Stromal cell of bone marrow (primary cell): ENCODE results near the gene MED1.
"Not testable (repeated sequence)": the region's sequence is repeated elsewhere in the genome, so short reads cannot be mapped to it uniquely, and the experiment has no call there.

ENCODE experiments used
- DNase-seq: peaks from one replicate; pipeline ENCODE4 v3.0.0-alpha.2; 2012; ENCODE audit warnings: low read depth

The MED1 gene

DNA sequence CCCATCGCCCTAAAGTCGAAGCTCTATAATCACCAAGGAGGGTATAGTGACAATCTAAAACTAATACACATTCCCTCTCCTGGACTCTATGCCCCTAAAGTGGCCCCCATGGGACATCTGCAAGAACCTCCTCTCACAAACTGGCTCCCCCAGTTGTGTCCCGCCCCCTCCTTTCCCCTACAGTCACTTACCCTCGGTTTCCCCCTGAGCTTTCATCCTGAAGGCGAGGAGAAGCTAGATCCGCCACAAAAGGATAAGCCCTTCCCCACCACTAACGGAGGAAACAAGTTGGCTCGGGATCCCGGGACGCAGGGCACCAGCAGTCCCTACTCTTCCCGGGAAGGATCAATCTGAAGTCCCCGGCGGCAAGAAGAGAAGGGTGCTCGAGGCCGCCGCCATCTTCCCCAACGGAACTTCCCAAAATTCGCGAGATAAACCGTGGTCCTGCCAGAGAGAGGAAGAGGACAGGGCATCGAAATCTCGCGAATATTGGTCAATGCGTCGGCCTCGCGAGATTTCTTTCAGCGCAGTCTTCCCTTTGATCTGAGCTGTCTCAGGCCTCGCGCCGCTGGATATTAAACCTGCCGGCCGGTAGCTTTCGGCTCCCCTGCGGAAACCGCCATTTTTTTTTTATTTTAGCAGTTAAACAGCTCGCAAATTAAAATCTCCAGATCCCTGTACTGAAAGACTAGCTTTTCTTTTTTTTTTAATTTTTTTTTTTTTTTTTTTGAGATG, at the start of gene MED1:
MED1 (minus strand) TSS at position 417 of the 735 bp plus-strand sequence; CDS start at position 216, 201 bp downstream.
- DNase-seq: peak; percentile 98

DNA sequence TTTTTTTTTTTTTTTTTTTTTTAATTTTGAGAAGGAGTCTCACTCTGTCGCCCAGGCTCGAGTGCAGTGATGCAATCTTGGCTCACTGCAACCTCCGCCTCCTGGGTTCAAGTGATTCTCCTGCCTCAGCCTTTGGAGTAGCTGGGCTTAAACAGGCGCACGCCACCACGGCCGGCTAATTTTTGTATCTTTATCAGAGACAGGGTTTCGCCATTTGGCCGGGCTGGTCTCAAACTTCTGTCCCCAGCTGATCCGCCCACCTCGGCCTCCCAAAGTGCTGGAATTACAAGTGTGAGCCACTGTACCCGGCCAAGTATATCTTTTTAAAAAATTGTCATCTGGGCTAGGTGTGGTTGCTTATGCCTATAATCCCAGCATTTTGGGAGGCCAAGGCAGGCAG, 45.9 kb upstream of the MED1 start:
- not testable (repeated sequence) for DNase-seq

DNA sequence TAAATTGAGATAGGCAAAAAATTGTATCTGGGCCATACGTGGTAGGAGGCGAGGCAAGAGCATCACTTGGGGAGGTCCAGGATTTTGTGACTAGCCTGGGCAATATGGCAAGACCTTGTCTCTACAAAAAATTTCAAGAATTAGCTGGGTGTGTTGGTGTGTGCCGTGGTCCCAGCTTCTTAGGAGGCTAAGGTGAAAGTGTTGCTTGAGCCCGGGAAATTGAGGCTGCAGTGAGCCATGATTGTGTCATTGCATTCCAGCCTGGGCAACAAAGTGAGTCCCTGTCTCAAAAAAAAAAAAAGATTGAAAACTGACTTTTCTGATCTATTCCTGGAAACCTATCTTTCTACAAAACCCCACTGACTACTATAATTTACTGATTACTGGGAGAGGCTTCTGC, 36.9 kb upstream of the MED1 start:
- DNase-seq: no peak

DNA sequence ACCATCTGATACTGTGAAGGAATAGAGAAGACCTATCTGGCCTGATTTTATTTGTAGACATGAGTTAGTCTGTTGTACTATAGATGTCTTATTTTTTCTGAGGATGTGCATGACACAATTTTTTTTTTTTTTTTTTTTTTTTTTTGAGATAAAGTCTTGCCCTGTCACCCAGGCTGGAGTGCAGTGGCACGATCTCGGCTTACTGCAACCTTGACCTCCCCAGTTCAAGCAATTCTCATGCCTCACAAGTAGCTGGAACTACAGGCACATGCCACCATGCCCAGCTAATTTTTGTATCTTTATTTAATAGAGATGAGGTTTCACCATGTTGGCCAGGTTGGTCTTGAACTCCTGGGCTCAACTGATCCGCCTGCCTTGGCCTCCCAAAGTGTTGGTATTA, 36.4 kb upstream of the MED1 start:
- not testable (repeated sequence) for DNase-seq

DNA sequence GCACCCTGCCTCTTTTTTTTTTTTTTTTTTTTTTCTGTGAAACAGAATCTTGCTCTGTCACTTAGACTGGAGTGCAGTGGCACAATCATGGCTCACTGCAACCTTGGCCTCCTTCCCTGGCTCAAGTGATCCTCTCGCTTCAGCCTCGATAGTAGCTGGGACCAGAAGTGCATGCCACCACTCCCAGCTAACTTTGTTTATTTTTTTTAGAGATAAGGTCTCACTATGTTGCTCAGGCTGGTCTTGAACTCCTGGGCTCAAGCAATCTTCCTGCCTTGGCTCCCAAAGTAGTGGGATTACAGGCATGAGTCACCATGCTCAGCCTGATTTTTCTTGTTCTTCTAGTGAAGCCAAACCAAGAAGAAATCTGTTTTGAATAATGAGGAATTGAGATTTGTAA, 35.2 kb upstream of the MED1 start:
- DNase-seq: peak; percentile 48

DNA sequence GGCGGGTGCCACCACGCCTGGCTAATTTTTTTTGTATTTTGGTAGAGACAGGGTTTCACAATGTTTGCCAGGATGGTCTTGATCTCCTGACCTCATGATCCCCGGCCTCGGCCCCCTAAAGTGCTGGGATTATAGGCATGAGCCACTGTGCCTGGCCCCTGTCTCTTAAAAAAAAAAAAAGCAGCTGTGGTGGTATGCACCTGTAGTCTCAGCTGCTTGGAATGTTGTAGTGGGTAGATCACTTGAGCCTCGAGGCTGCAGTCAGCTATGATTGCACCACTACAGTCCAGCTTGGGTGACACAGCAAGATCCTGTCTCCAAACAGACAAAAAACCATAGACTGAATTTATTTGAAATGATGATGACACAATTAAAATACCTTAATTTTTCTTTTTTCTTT, 34.5 kb upstream of the MED1 start:
- DNase-seq: peak; percentile 79

DNA sequence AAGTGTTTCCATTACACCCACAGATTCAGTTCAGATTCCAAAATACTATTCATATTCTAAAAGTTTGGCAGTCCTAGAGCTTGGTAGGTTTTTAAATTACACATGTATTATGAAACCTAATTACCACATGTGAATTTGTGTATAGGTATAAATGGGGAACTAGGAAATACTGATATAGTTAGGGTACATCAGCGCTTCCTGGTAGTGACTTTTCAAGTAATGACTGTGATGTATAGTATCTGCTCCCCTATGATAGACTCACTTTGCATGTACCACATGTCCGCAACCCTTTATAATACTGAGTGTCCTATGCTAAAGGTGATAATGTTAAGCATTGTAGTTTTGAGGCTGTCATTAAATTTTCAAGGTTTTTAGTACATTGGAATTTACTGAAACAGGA, 33.1 kb upstream of the MED1 start:
- DNase-seq: no peak

- no peak for DNase-seq
These were observed 32.4 kb upstream of the MED1 start for GRCh38 chr17:39483506-39483905.

DNA sequence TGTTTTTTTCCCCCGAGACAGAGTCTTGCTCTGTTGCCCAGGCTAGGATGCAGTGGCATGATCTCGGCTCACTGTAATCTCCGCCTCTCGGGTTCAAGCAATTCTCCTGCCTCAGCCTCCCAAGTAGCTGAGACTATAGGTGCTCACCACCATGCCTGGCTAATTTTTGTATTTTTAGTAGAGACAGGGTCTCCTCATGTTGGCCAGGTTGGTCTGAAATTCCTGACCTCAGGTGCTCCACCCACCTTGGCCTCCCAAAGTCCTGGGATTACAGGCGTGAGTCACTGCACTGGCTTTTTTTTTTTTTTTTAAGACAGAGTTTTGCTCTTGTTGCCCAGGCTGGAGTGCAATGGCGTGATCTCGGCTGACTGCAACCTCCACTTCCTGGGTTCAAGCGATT, 28.6 kb upstream of the MED1 start:
- not testable (repeated sequence) for DNase-seq

DNA sequence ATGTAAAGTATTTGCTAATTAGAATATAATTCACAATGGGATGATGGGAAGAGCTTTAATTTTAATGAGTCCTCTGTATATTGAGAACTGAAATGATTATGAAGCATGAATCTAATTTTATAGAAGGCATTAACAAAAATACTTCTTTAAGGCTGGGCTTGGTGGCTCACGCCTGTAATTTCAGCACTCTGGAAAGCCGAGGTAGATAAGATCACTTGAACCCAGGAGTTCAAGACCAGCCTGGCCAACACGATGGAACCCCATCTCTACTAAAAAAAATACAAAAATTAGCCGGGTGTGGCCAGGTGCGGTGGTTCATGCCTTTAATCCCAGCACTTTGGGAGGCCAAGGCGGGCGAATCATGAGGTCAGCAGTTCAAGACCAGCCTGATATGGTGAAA, 22.2 kb upstream of the MED1 start:
- DNase-seq: no peak

DNA sequence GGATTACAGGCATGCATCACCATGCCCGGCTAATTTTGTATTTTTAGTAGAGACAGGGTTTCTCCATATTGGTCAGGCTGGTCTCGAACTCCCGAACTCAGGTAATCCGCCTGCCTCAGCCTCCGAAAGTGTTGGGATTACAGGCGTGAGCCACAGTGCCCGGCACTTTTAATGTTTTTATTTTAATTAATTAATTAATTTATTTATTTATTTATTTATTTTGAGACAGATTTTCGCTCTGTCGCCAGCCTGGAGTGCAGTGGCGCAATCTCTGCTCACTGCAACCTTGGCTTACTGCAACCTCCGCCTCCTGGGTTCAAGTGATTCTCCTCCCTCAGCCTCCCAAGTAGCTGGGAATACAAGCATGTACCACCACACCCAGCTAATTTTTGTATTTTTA, 17.5 kb upstream of the MED1 start:
- DNase-seq: not testable (repeated sequence)

- not testable (repeated sequence) for DNase-seq
These were observed 13.6 kb upstream of the MED1 start for GRCh38 chr17:39464639-39465181.

DNA sequence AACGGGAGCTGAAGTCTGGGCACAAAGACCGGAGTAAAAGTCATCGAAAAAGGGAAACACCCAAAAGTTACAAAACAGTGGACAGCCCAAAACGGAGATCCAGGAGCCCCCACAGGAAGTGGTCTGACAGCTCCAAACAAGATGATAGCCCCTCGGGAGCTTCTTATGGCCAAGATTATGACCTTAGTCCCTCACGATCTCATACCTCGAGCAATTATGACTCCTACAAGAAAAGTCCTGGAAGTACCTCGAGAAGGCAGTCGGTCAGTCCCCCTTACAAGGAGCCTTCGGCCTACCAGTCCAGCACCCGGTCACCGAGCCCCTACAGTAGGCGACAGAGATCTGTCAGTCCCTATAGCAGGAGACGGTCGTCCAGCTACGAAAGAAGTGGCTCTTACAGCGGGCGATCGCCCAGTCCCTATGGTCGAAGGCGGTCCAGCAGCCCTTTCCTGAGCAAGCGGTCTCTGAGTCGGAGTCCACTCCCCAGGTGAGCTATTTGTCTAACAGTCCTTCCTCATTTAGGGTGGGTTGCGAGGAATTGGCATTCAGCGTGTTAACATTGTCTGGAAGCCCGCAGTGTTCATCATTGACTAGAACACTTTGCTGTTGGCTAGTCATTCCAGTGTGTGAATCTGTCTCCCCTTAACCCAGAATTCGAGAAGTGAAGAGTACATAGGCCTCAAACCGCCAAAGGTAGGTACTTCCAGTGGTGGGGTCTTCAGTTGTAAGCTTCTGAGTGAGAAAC, 11.7 kb upstream of the MED1 start:
- no peak for DNase-seq

DNA sequence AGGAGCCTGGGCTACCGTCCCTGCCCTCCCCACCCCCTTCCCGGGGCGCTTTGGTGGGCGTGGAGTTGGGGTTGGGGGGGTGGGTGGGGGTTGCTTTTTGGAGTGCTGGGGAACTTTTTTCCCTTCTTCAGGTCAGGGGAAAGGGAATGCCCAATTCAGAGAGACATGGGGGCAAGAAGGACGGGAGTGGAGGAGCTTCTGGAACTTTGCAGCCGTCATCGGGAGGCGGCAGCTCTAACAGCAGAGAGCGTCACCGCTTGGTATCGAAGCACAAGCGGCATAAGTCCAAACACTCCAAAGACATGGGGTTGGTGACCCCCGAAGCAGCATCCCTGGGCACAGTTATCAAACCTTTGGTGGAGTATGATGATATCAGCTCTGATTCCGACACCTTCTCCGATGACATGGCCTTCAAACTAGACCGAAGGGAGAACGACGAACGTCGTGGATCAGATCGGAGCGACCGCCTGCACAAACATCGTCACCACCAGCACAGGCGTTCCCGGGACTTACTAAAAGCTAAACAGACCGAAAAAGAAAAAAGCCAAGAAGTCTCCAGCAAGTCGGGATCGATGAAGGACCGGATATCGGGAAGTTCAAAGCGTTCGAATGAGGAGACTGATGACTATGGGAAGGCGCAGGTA, 11.0 kb upstream of the MED1 start:
- DNase-seq: no peak

GRCh38 chr17:39461113-39461925, 10.3 kb upstream of the MED1 start, which contains the start of gene CDK12:
CDK12 (plus strand) TSS chr17:39461486; CDS start chr17:39462072, 586 bp downstream.
- DNase-seq: peak; percentile 99

DNA sequence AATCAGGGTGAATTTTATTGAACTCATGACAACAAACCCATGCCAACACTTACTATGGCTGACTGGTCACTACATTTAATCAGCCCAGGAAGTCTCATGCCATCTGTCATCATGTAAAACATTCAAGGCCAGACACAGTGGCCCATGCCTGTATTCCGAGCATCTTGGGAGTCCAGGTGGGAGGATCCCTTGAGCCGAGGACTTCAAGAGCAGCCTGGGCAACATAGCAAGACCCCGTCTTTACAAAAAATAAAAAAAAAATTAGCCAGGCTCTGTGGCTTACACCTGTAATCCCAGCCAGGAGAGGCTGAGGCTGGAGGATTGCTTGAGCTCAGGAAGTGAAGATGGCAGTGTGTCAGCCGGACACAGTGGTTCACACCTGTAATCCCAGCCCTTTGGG, 4.9 kb upstream of the MED1 start:
- no peak for DNase-seq

DNA sequence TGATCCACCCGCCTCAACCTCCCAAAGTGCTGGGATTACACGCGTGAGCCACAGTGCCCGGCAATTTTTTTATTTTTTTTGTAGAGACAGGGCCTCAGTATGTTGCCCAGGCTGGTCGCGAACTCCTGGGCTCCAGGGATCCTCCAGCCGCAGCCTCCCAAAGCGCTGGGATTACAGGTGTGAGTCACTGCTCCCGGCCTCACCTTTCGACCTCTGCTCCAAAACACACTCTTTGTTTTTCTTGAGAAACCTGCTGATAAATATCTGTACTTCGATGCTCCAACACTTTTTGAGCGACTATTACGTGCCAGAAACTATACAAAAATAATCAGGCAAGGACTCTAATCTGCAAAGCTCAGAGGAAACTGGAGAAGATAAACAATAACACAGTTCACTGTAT, 1.0 kb downstream of the MED1 start:
- DNase-seq: no peak

GRCh38 chr17:39447561-39447960, 3.5 kb downstream of the MED1 start:
- no peak for DNase-seq

- DNase-seq: no peak
These were observed 7.7 kb downstream of the MED1 start for GRCh38 chr17:39443326-39443725.

GRCh38 chr17:39439868-39440267, 11.2 kb downstream of the MED1 start:
- not testable (repeated sequence) for DNase-seq

DNA sequence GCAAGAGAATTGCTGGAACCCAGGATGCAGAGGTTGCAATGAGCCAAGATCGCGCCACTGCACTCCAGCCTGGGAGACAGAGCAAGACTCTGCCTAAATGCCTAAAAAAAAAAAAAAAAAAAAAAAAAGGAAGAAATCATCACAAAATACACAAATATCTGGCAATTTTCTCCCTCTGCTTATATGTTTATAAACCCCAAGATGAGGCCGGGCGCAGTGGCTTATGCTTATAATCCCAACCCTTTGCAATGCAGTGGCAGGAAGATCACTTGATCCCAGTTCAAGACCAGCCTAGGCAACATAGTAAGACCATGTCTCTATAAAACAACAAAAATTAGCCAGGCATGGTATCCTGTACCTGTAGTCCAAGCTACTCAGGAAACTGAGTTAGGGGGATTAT, 21.5 kb downstream of the MED1 start:
- DNase-seq: no peak

- DNase-seq: no peak
These were observed 34.9 kb downstream of the MED1 start for GRCh38 chr17:39416141-39416540.
